22Rv1 (cell line): ENCODE results near the gene GNG11.

ENCODE experiments used
- ZFX ChIP-seq: fragments of 450-650 bp; IDR thresholded peaks from 2 replicates; pipeline ENCODE4 v1.6.1; 2017; ENCODE audit warnings: antibody characterized with exemption, borderline replicate concordance
- TF ChIP-seq, protein P1 (sequence below): fragments of 450-650 bp; IDR thresholded peaks from 2 replicates; pipeline ENCODE4 v1.5.1; 2017; ENCODE audit warnings: mild to moderate bottlenecking

DNA sequence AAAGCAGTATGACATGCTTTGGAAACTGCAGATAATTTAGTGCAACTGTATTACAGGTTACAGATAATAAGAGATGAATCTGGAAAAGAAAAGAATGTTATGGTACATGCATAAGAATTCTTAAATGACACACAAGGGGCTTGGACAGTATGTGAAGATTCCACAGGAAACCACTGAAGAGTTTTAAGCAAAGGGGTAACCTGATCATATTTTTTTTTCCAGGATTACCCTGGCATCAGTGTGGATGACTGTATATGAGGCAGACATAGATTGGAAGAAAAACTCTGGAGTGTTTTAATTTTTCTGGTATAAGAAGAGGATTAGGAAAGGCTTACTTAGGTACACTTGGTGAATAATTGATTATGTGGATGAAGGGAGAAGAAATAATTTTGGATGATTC, 39.1 kb upstream of the GNG11 start:
- TF ChIP-seq, protein P1, sequence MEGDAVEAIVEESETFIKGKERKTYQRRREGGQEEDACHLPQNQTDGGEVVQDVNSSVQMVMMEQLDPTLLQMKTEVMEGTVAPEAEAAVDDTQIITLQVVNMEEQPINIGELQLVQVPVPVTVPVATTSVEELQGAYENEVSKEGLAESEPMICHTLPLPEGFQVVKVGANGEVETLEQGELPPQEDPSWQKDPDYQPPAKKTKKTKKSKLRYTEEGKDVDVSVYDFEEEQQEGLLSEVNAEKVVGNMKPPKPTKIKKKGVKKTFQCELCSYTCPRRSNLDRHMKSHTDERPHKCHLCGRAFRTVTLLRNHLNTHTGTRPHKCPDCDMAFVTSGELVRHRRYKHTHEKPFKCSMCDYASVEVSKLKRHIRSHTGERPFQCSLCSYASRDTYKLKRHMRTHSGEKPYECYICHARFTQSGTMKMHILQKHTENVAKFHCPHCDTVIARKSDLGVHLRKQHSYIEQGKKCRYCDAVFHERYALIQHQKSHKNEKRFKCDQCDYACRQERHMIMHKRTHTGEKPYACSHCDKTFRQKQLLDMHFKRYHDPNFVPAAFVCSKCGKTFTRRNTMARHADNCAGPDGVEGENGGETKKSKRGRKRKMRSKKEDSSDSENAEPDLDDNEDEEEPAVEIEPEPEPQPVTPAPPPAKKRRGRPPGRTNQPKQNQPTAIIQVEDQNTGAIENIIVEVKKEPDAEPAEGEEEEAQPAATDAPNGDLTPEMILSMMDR = no peak
- no peak for TF ChIP-seq ZFX
